ENCODE data around the gene PPP2R5A. TPM values are rescaled to one million over a fixed set of nuclear protein-coding genes. Genes with fewer than 3 reads are reported as not detected.

The PPP2R5A gene
- total and polyA plus RNA-seq, 2 of the 13 experiments (the other 11 are each of a cell fraction or from before 2014, with no cell fraction given), result 22.0 to 31.4 TPM

- TF ChIP-seq ZNF460 (CRISPR knock-in tag; IDR thresholded peaks at IDR 0.05; ENCODE audit: borderline replicate concordance), result no peak
- no peak for TF ChIP-seq PHF21A (CRISPR knock-in tag; IDR thresholded peaks at IDR 0.05)
- TF ChIP-seq ZNF234 (CRISPR knock-in tag; conservative IDR thresholded peaks at IDR 0.05), result no peak
- TF ChIP-seq FOXA1 (IDR thresholded peaks at IDR 0.05), result no peak
- peak; percentile 72 for TF ChIP-seq FOXA1 (CRISPR knock-in tag; IDR thresholded peaks at IDR 0.05)
- no peak for TF ChIP-seq TEF (CRISPR knock-in tag; IDR thresholded peaks at IDR 0.05)
- TF ChIP-seq NFRKB (IDR thresholded peaks at IDR 0.05), result no peak
- no peak for TF ChIP-seq ZNF570 (CRISPR knock-in tag; IDR thresholded peaks at IDR 0.05; ENCODE audit: borderline replicate concordance)
- TF ChIP-seq ZNF34 (CRISPR knock-in tag; IDR thresholded peaks at IDR 0.05; ENCODE audit: borderline replicate concordance), result no peak
- no peak for TF ChIP-seq ZNF558 (CRISPR knock-in tag; IDR thresholded peaks at IDR 0.05; ENCODE audit: borderline replicate concordance)
- no peak; the same call in 1 of the 2 replicates for TF ChIP-seq HNF4G (IDR thresholded peaks at IDR 0.05; ENCODE audit: borderline replicate concordance, low read depth, low read length)
- no peak for TF ChIP-seq HNF4G (CRISPR knock-in tag; IDR thresholded peaks at IDR 0.05; ENCODE audit: borderline replicate concordance, low read depth)
- TF ChIP-seq, protein P1, sequence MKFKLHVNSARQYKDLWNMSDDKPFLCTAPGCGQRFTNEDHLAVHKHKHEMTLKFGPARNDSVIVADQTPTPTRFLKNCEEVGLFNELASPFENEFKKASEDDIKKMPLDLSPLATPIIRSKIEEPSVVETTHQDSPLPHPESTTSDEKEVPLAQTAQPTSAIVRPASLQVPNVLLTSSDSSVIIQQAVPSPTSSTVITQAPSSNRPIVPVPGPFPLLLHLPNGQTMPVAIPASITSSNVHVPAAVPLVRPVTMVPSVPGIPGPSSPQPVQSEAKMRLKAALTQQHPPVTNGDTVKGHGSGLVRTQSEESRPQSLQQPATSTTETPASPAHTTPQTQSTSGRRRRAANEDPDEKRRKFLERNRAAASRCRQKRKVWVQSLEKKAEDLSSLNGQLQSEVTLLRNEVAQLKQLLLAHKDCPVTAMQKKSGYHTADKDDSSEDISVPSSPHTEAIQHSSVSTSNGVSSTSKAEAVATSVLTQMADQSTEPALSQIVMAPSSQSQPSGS (CRISPR knock-in tag; IDR thresholded peaks at IDR 0.05), result no peak
- no peak for TF ChIP-seq KDM6A (CRISPR knock-in tag; IDR thresholded peaks at IDR 0.05; ENCODE audit: low read depth)
- TF ChIP-seq ZNF264 (CRISPR knock-in tag; IDR thresholded peaks at IDR 0.05), result no peak
- TF ChIP-seq GTF3A (CRISPR knock-in tag; conservative IDR thresholded peaks at IDR 0.05), result no peak
- no peak for TF ChIP-seq YEATS4 (CRISPR knock-in tag; IDR thresholded peaks at IDR 0.05; ENCODE audit: borderline replicate concordance)
- TF ChIP-seq, protein P2, sequence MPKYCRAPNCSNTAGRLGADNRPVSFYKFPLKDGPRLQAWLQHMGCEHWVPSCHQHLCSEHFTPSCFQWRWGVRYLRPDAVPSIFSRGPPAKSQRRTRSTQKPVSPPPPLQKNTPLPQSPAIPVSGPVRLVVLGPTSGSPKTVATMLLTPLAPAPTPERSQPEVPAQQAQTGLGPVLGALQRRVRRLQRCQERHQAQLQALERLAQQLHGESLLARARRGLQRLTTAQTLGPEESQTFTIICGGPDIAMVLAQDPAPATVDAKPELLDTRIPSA (CRISPR knock-in tag; IDR thresholded peaks at IDR 0.05; ENCODE audit: borderline replicate concordance), result no peak
- no peak for TF ChIP-seq PRPF4 (IDR thresholded peaks at IDR 0.05; ENCODE audit: low read depth, low read length, poor library complexity, severe bottlenecking)
- TF ChIP-seq ZNF792 (CRISPR knock-in tag; IDR thresholded peaks at IDR 0.05), result no peak
- no peak for TF ChIP-seq ZBTB44 (CRISPR knock-in tag; IDR thresholded peaks at IDR 0.05)
- TF ChIP-seq, protein P3, sequence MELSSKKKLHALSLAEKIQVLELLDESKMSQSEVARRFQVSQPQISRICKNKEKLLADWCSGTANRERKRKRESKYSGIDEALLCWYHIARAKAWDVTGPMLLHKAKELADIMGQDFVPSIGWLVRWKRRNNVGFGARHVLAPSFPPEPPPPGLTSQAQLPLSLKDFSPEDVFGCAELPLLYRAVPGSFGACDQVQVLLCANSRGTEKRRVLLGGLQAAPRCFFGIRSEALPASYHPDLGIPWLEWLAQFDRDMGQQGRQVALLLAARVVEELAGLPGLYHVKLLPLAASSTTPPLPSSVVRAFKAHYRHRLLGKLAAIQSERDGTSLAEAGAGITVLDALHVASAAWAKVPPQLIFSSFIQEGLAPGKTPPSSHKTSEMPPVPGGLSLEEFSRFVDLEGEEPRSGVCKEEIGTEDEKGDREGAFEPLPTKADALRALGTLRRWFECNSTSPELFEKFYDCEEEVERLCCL (CRISPR knock-in tag; IDR thresholded peaks at IDR 0.05; ENCODE audit: borderline replicate concordance), result no peak
- TF ChIP-seq NFYC (CRISPR knock-in tag; IDR thresholded peaks at IDR 0.05), result peak; percentile 17; the same call in 1 of the 2 replicates
- TF ChIP-seq SIN3A (IDR thresholded peaks at IDR 0.05; ENCODE audit: borderline replicate concordance, low read depth, low read length), result no peak
- TF ChIP-seq ADNP (CRISPR knock-in tag; IDR thresholded peaks at IDR 0.05), result no peak
These were observed 42.8 kb upstream of the PPP2R5A start (continued) for GRCh38 chr1:212242288-212242984.

All from HepG2 (cell line).